ENCODE measurements around the gene SDC3.
"Not testable (repeated sequence)": the region's sequence is repeated elsewhere in the genome, so short reads cannot be mapped to it uniquely, and the experiment has no call there.

Gene SDC3, protein sequence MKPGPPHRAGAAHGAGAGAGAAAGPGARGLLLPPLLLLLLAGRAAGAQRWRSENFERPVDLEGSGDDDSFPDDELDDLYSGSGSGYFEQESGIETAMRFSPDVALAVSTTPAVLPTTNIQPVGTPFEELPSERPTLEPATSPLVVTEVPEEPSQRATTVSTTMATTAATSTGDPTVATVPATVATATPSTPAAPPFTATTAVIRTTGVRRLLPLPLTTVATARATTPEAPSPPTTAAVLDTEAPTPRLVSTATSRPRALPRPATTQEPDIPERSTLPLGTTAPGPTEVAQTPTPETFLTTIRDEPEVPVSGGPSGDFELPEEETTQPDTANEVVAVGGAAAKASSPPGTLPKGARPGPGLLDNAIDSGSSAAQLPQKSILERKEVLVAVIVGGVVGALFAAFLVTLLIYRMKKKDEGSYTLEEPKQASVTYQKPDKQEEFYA

DNA sequence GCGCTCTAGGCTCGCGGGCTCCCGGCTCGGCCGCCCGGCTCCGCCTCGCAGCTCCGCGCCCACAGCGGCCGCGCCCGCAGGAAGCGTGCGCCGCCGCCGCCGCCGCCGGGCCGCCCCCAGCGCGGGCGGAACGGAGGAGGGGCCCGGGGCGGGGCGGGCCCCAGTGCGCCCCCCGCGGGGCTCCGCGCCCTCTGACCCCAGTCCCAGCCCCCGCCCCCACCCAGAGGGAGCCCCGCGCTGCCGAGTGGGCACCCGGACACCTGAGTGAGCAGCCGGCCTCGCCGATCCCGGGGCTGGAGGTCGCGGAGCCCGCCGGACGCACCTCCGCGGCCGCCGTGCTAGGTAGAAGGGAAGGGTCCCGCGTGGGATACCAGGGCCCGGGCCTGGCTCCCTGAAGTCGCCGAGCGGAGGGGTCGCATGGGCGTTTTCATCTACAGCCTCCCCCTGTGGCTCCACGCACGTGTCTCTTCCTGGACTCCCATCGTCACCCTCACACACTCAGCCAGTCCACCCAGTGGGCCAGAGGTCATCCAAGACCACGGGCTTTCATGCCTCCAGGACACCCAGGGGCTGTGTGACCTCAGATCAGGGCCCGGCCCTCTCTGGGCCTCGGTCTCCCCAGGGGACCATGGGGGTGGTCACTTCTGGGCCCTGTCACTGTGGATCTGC, at the start of gene SDC3:
SDC3 (minus strand) TSS at position 63 of the 669 bp plus-strand sequence. CDS start 172 bp downstream, outside the sequence.
- H3K4me3 ChIP-seq (ENCODE audit: low read depth in 1 of 2, low read length in 2 of 2), result peak within 1 kb of the TSS; percentile 42 to 59
- peaks cover 9% of the 10 kb centered on the region in 2 donors for H3K27me3 ChIP-seq (ENCODE audit: control insufficient read depth in 1 of 2, insufficient read depth in 2 of 2, low read length in 2 of 2)
- H3K4me1 ChIP-seq (ENCODE audit: control insufficient read depth in 1 of 2, insufficient read depth in 2 of 2, low read length in 2 of 2), result peaks cover 18 to 28% of the 10 kb centered on the region in 2 donors
- no peaks in the 10 kb centered on the region for H3K9me3 ChIP-seq (ENCODE audit: control insufficient read depth in 1 of 2, low read length in 2 of 2)
- no peak within 1 kb of the TSS for H3K27ac ChIP-seq (ENCODE audit: low read depth, low read length)
- no peaks in the 10 kb centered on the region for H3K36me3 ChIP-seq (ENCODE audit: control insufficient read depth in 1 of 2, insufficient read depth in 2 of 2, low read length in 2 of 2)
- H3K9ac ChIP-seq (ENCODE audit: low read depth in 1 of 2, low read length in 2 of 2), result peak within 1 kb of the TSS; percentile 29 to 54

DNA sequence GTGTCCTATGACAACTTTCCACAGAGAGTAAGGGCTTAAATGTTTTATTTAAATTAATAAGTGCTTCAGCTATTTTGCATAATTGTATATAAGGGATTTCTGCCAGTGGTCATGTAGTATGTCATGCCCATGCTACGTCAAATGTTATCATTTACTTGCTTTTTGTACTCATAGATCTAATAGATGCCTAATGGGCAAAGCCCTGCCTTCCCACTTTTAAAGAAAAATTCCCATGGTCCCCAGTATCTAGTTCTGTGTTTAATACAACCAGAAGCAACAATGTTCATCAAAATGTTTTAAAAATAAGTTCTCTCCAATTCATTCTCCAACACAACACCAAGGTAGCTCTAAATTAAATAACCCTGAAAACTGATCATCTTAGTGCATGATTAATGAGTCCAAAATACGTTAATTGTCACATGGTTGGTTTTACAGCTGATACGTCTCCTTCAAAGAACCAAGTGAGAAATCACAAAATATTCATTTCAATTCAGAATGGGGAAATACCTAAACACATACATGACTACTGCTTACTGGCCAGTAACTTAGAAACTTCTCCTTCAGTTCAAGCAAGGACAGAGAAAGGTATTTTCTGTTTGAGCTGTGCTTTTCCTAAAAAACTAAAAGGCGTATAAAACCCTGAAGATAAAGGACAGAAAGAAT, 49.1 kb upstream of the SDC3 start:
- Histone ChIP-seq H3K27ac (ENCODE audit: low read depth, low read length) (no peak overlapping the region), H3K36me3 (ENCODE audit: control insufficient read depth in 1 of 2, insufficient read depth in 2 of 2, low read length in 2 of 2) (peaks cover 21 to 60% of the 10 kb centered on the region in 2 donors), H3K4me3 (ENCODE audit: low read depth in 1 of 2, low read length in 2 of 2) (no peak overlapping the region)

DNA sequence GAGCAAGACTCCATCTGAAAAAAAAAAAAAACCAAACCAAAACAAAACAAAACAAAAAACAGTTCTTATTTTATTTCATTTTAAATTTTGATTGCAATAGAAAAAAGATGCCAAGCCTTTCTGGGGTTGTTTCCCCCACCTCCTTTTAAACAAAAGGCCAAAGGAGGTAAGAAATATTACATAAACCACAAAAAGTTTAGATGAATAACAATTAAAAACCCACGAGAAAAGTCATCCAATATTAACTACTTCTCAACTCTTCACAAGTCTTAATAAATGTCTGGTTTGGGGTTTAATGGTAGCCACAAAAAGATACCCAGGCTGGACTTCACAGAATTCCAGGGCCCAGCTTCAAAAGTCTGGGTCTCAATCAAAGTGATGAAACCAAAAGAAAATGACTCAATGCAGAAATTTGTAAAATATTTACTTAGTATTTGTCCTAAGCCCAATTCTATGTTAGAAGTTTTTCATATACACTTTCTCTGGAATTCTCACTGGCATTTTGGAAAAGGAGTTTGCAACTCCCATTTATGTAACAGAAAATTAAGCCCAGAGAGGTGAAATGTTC, 47.0 kb upstream of the SDC3 start:
- Histone ChIP-seq H3K4me3 (ENCODE audit: low read depth in 1 of 2, low read length in 2 of 2) (no peak overlapping the region), H3K27ac (ENCODE audit: low read depth, low read length) (no peak overlapping the region), H3K9me3 (ENCODE audit: control insufficient read depth in 1 of 2, low read length in 2 of 2) (no peaks in the 10 kb centered on the region), H3K27me3 (ENCODE audit: control insufficient read depth in 1 of 2, insufficient read depth in 2 of 2, low read length in 2 of 2) (no peaks in the 10 kb centered on the region), H3K9ac (ENCODE audit: low read depth in 1 of 2, low read length in 2 of 2) (no peak overlapping the region), H3K4me1 (ENCODE audit: control insufficient read depth in 1 of 2, insufficient read depth in 2 of 2, low read length in 2 of 2) (no peaks in the 10 kb centered on the region), H3K36me3 (ENCODE audit: control insufficient read depth in 1 of 2, insufficient read depth in 2 of 2, low read length in 2 of 2) (peaks cover 37 to 67% of the 10 kb centered on the region in 2 donors)

More for the DNA sequence above, 49.1 kb upstream of the SDC3 start:
- H3K27me3 ChIP-seq (ENCODE audit: control insufficient read depth in 1 of 2, insufficient read depth in 2 of 2, low read length in 2 of 2), result no peaks in the 10 kb centered on the region
- H3K9me3 ChIP-seq (ENCODE audit: control insufficient read depth in 1 of 2, low read length in 2 of 2), result no peaks in the 10 kb centered on the region
- no peaks in the 10 kb centered on the region for H3K4me1 ChIP-seq (ENCODE audit: control insufficient read depth in 1 of 2, insufficient read depth in 2 of 2, low read length in 2 of 2)
- H3K9ac ChIP-seq (ENCODE audit: low read depth in 1 of 2, low read length in 2 of 2), result no peak overlapping the region

DNA sequence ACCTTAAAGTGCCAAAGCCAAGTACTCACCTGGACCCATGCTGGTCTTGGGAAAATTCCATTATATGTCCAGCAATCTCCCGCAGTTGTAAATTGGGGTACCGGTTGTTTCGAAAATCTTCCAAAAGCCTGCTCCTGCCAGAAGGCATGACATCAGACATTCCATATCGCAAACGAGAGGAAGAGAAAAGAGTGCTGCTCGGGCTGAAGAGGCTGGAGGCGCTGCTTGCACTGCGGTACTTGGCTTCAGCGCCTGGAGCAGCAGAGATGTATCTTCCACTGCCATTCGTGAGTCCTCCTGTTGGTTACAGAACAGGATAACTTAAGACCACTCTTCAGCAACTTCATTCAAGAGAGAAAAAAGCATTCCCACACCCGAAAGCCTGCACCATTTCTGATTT, 45.1 kb upstream of the SDC3 start:
- no peak overlapping the region for H3K4me3 ChIP-seq (ENCODE audit: low read depth in 1 of 2, low read length in 2 of 2)
- H3K36me3 ChIP-seq (ENCODE audit: control insufficient read depth in 1 of 2, insufficient read depth in 2 of 2, low read length in 2 of 2), result peaks cover 40 to 76% of the 10 kb centered on the region in 2 donors
- H3K27ac ChIP-seq (ENCODE audit: low read depth, low read length), result no peak overlapping the region
- H3K4me1 ChIP-seq (ENCODE audit: control insufficient read depth in 1 of 2, insufficient read depth in 2 of 2, low read length in 2 of 2), result no peaks in the 10 kb centered on the region
- no peaks in the 10 kb centered on the region for H3K27me3 ChIP-seq (ENCODE audit: control insufficient read depth in 1 of 2, insufficient read depth in 2 of 2, low read length in 2 of 2)
- no peaks in the 10 kb centered on the region for H3K9me3 ChIP-seq (ENCODE audit: control insufficient read depth in 1 of 2, low read length in 2 of 2)
- no peak overlapping the region for H3K9ac ChIP-seq (ENCODE audit: low read depth in 1 of 2, low read length in 2 of 2)

DNA sequence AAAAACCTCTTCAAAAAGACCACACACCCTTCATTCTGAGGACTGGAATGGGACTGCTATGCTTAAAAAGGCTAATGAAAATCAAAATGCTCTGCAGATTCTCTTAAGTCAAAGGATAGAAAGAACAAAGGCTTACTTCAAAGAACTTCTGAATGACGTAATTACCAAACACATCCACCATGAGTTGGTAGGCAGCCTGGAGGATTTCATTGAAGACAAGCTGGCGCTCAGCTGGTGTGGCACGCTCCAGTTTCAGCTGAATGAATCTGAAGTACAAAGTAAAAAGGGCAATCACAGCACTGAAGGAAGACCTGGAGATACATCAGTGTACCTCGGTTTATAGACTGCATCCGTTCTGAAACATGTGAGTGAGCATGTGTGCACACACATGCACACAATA, 43.5 kb upstream of the SDC3 start:
- H3K27ac ChIP-seq (ENCODE audit: low read depth, low read length), result no peak overlapping the region
- H3K27me3 ChIP-seq (ENCODE audit: control insufficient read depth in 1 of 2, insufficient read depth in 2 of 2, low read length in 2 of 2), result no peaks in the 10 kb centered on the region
- H3K9ac ChIP-seq (ENCODE audit: low read depth in 1 of 2, low read length in 2 of 2), result no peak overlapping the region
- H3K4me3 ChIP-seq (ENCODE audit: low read depth in 1 of 2, low read length in 2 of 2), result no peak overlapping the region
- no peaks in the 10 kb centered on the region for H3K4me1 ChIP-seq (ENCODE audit: control insufficient read depth in 1 of 2, insufficient read depth in 2 of 2, low read length in 2 of 2)
- no peaks in the 10 kb centered on the region for H3K9me3 ChIP-seq (ENCODE audit: control insufficient read depth in 1 of 2, low read length in 2 of 2)
- peaks cover 44 to 78% of the 10 kb centered on the region in 2 donors for H3K36me3 ChIP-seq (ENCODE audit: control insufficient read depth in 1 of 2, insufficient read depth in 2 of 2, low read length in 2 of 2)

DNA sequence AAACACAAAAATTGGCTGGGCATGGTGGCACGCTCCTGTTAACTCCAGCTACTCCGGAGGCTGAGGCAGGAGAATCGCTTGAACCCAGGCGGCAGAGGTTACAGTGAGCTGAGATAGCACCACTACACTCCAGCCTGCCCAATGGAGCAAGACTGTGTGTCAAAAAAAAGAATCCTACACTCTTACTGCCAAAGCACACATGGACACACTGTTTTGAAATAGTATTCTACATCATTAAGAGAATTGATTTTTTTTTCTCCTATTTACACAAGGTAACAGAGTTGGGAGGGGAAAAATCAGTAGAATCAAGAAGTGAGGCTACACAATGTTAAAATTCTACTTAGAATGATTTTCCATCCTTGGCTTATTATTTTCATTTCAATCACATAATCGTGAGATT, 42.1 kb upstream of the SDC3 start:
- Histone ChIP-seq H3K9ac (ENCODE audit: low read depth in 1 of 2, low read length in 2 of 2) (no peak overlapping the region), H3K4me3 (ENCODE audit: low read depth in 1 of 2, low read length in 2 of 2) (no peak overlapping the region), H3K36me3 (ENCODE audit: control insufficient read depth in 1 of 2, insufficient read depth in 2 of 2, low read length in 2 of 2) (peaks cover 41 to 72% of the 10 kb centered on the region in 2 donors), H3K9me3 (ENCODE audit: control insufficient read depth in 1 of 2, low read length in 2 of 2) (no peaks in the 10 kb centered on the region), H3K4me1 (ENCODE audit: control insufficient read depth in 1 of 2, insufficient read depth in 2 of 2, low read length in 2 of 2) (no peaks in the 10 kb centered on the region), H3K27me3 (ENCODE audit: control insufficient read depth in 1 of 2, insufficient read depth in 2 of 2, low read length in 2 of 2) (no peaks in the 10 kb centered on the region), H3K27ac (ENCODE audit: low read depth, low read length) (no peak overlapping the region)

DNA sequence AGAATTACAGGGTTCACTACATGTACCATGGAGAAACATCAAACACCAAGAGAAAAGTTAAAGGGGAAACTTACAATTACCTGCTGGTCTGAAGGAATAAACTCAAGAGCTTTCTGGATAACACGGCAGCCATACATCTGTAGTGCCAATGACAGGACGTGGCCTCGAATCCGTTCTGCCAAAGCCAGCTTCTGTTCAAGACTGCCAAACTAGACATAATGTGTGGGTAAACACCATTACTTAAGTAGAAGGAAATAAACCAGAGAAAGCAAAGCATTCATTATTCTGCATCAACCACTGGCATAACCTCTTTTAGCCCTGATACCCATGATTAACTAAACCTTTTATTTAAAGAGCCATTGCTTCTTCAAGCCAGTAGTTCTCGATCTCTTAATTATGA, 41.5 kb upstream of the SDC3 start:
- Histone ChIP-seq H3K9ac (ENCODE audit: low read depth in 1 of 2, low read length in 2 of 2) (no peak overlapping the region), H3K4me3 (ENCODE audit: low read depth in 1 of 2, low read length in 2 of 2) (no peak overlapping the region), H3K9me3 (ENCODE audit: control insufficient read depth in 1 of 2, low read length in 2 of 2) (no peaks in the 10 kb centered on the region), H3K4me1 (ENCODE audit: control insufficient read depth in 1 of 2, insufficient read depth in 2 of 2, low read length in 2 of 2) (no peaks in the 10 kb centered on the region), H3K27ac (ENCODE audit: low read depth, low read length) (no peak overlapping the region), H3K36me3 (ENCODE audit: control insufficient read depth in 1 of 2, insufficient read depth in 2 of 2, low read length in 2 of 2) (peaks cover 45 to 77% of the 10 kb centered on the region in 2 donors), H3K27me3 (ENCODE audit: control insufficient read depth in 1 of 2, insufficient read depth in 2 of 2, low read length in 2 of 2) (no peaks in the 10 kb centered on the region)

DNA sequence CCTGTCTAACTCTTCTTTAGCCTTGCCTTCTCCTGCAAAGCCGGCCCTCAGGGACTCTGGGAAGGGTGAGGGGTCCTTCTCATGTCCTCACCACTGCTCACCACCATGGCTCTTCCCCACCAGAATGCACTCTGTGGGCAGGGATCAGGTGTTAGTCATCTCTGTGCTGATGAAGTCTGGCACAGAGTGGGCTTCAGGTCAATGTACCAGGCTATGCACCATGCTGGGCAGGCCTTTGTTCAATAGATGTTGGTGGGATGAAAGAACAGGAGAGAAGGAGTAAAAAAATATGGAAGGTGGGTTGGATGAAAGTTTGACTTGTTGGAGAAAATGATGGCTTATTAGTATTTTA, 40.9 kb upstream of the SDC3 start:
- H3K9me3 ChIP-seq (ENCODE audit: control insufficient read depth in 1 of 2, low read length in 2 of 2); H3K9ac ChIP-seq (ENCODE audit: low read depth in 1 of 2, low read length in 2 of 2); H3K27me3 ChIP-seq (ENCODE audit: control insufficient read depth in 1 of 2, insufficient read depth in 2 of 2, low read length in 2 of 2); H3K4me3 ChIP-seq (ENCODE audit: low read depth in 1 of 2, low read length in 2 of 2); H3K4me1 ChIP-seq (ENCODE audit: control insufficient read depth in 1 of 2, insufficient read depth in 2 of 2, low read length in 2 of 2); H3K27ac ChIP-seq (ENCODE audit: low read depth, low read length): not testable (repeated sequence)
- peaks cover 46 to 78% of the 10 kb centered on the region in 2 donors for H3K36me3 ChIP-seq (ENCODE audit: control insufficient read depth in 1 of 2, insufficient read depth in 2 of 2, low read length in 2 of 2)

DNA sequence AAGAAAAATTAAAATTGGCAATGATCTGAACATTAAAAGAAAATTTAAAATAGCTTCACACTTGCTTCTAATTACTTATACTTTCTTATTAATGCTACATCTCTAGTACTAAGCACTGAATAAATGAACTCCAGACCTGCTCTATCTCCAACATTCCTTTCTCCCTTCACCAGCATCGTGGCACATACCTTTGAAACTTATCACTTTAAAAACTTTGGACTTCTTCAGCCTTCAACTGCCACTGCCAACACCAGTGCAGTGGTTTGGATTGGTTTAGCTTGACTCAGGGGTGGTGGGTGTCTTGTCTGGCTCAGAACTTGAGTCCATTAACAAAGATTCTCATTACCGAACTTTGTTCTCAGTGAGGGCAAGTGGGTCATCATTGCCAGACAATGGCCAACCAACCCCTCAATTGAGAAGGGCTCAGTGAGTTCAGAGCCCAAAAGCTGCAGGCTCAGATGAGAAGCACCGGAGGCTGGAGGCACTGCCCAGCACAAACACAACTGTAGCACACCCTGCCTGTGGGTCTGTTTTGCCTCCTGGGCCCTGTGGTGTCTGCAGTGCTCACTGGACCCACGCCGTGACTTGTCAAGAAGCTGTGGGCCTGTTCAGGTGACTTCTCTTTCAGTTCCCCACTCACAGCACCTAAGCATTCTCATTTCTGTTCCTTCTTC, 40.4 kb upstream of the SDC3 start:
- H3K9ac ChIP-seq (ENCODE audit: low read depth in 1 of 2, low read length in 2 of 2); H3K9me3 ChIP-seq (ENCODE audit: control insufficient read depth in 1 of 2, low read length in 2 of 2); H3K4me1 ChIP-seq (ENCODE audit: control insufficient read depth in 1 of 2, insufficient read depth in 2 of 2, low read length in 2 of 2); H3K27ac ChIP-seq (ENCODE audit: low read depth, low read length); H3K27me3 ChIP-seq (ENCODE audit: control insufficient read depth in 1 of 2, insufficient read depth in 2 of 2, low read length in 2 of 2); H3K4me3 ChIP-seq (ENCODE audit: low read depth in 1 of 2, low read length in 2 of 2): not testable (repeated sequence)
- H3K36me3 ChIP-seq (ENCODE audit: control insufficient read depth in 1 of 2, insufficient read depth in 2 of 2, low read length in 2 of 2), result peaks cover 43 to 77% of the 10 kb centered on the region in 2 donors
